Islet of Langerhans (tissue), 1 donor: ENCODE data around the gene PIANP.
A peak's percentile ranks its signal among the peaks of the same experiment; 100 is the strongest.

Experiments
- FAIRE-seq: peaks from one replicate; lab custom pipeline; 2011; peaks lifted over from hg19 to GRCh38; lab: Jason Lieb, UNC

Gene PIANP

GRCh38 chr12:6703631-6704030 is 3.0 kb upstream of the PIANP start:
- no peak for FAIRE-seq

- no peak for FAIRE-seq
These were observed 608 bp upstream of the PIANP start for GRCh38 chr12:6701078-6701768.

GRCh38 chr12:6699989-6700645 is 498 bp downstream of the PIANP start:
- FAIRE-seq: no peak

- no peak for FAIRE-seq
These were observed 1.2 kb downstream of the PIANP start for GRCh38 chr12:6699259-6699988.

- FAIRE-seq: no peak
These were observed 2.1 kb downstream of the PIANP start for GRCh38 chr12:6698352-6699046.

GRCh38 chr12:6697584-6698351 is 2.8 kb downstream of the PIANP start:
- no peak for FAIRE-seq

GRCh38 chr12:6696690-6697583 is 3.7 kb downstream of the PIANP start:
- FAIRE-seq: no peak

GRCh38 chr12:6695313-6696045 is 5.1 kb downstream of the PIANP start:
- no peak for FAIRE-seq

- FAIRE-seq: no peak
These were observed 5.9 kb downstream of the PIANP start for GRCh38 chr12:6694701-6695100.

GRCh38 chr12:6693832-6694355 is 6.7 kb downstream of the PIANP start:
- no peak for FAIRE-seq

GRCh38 chr12:6692888-6693287 is 7.7 kb downstream of the PIANP start:
- no peak for FAIRE-seq

- FAIRE-seq: no peak
These were observed 9.1 kb downstream of the PIANP start for GRCh38 chr12:6691473-6691872.

GRCh38 chr12:6688999-6689882 is 11.4 kb downstream of the PIANP start, which contains the start of gene ZNF384:
TSS of gene ZNF384 (minus strand) at chr12:6689375. CDS start at chr12:6679520, 9,855 bp downstream.
- peak; percentile 99 for FAIRE-seq

- no peak for FAIRE-seq
These were observed 12.0 kb downstream of the PIANP start for GRCh38 chr12:6688543-6688998.

GRCh38 chr12:6685814-6686213 is 14.8 kb downstream of the PIANP start:
- no peak for FAIRE-seq

GRCh38 chr12:6684609-6685008 is 16.0 kb downstream of the PIANP start:
- FAIRE-seq: no peak

- no peak for FAIRE-seq
These were observed 23.7 kb downstream of the PIANP start for GRCh38 chr12:6676962-6677361.

- no peak for FAIRE-seq
These were observed 28.5 kb downstream of the PIANP start for GRCh38 chr12:6672143-6672542.
